ENCODE results near the gene ARSG.

DNA sequence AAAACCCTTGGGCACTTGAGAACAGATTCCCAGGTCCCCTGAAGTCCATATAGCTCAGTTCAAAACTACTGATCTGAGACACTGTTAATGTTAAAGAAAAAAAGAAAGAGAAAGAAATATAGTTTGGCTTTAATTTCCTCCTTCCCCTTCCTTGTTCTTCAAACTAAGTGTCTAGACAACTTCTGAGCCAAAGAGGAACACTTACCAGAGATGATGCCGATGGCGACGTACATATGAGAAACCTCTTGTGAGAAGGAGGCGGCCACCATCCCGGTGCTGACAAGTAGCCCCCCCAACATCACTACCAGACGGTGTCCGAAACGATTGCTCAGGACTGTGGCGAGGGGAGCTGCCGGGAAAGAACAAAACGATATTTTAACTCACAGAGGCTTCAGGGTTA, 17.6 kb upstream of the ARSG start:
- TF ChIP-seq PHF21A (CRISPR knock-in tag; IDR thresholded peaks at IDR 0.05) (no peak), MAFK (conservative IDR thresholded peaks at IDR 0.05 in 1 of 2, IDR thresholded peaks at IDR 0.05 in 1 of 2; ENCODE audit: low read length in 2 of 2) (no peak), SMC3 (IDR thresholded peaks at IDR 0.05; ENCODE audit: low read length) (no peak), PHF5A (CRISPR knock-in tag; IDR thresholded peaks at IDR 0.05; ENCODE audit: low read depth, unreplicated experiment) (no peak), ZBTB8A (CRISPR knock-in tag; IDR thresholded peaks at IDR 0.05; ENCODE audit: borderline replicate concordance, low read depth) (no peak), HNF4G (IDR thresholded peaks at IDR 0.05; ENCODE audit: borderline replicate concordance, low read depth, low read length) (no peak), HNF4G (CRISPR knock-in tag; IDR thresholded peaks at IDR 0.05; ENCODE audit: borderline replicate concordance, low read depth) (no peak), TGIF2 (CRISPR knock-in tag; IDR thresholded peaks at IDR 0.05) (no peak)
- TF ChIP-seq, protein P1, sequence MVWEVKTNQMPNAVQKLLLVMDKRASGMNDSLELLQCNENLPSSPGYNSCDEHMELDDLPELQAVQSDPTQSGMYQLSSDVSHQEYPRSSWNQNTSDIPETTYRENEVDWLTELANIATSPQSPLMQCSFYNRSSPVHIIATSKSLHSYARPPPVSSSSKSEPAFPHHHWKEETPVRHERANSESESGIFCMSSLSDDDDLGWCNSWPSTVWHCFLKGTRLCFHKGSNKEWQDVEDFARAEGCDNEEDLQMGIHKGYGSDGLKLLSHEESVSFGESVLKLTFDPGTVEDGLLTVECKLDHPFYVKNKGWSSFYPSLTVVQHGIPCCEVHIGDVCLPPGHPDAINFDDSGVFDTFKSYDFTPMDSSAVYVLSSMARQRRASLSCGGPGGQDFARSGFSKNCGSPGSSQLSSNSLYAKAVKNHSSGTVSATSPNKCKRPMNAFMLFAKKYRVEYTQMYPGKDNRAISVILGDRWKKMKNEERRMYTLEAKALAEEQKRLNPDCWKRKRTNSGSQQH (CRISPR knock-in tag; IDR thresholded peaks at IDR 0.05; ENCODE audit: low read depth), result no peak
- TF ChIP-seq, protein P2, sequence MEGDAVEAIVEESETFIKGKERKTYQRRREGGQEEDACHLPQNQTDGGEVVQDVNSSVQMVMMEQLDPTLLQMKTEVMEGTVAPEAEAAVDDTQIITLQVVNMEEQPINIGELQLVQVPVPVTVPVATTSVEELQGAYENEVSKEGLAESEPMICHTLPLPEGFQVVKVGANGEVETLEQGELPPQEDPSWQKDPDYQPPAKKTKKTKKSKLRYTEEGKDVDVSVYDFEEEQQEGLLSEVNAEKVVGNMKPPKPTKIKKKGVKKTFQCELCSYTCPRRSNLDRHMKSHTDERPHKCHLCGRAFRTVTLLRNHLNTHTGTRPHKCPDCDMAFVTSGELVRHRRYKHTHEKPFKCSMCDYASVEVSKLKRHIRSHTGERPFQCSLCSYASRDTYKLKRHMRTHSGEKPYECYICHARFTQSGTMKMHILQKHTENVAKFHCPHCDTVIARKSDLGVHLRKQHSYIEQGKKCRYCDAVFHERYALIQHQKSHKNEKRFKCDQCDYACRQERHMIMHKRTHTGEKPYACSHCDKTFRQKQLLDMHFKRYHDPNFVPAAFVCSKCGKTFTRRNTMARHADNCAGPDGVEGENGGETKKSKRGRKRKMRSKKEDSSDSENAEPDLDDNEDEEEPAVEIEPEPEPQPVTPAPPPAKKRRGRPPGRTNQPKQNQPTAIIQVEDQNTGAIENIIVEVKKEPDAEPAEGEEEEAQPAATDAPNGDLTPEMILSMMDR (CRISPR knock-in tag; IDR thresholded peaks at IDR 0.05), result no peak
- TF ChIP-seq, protein P3, sequence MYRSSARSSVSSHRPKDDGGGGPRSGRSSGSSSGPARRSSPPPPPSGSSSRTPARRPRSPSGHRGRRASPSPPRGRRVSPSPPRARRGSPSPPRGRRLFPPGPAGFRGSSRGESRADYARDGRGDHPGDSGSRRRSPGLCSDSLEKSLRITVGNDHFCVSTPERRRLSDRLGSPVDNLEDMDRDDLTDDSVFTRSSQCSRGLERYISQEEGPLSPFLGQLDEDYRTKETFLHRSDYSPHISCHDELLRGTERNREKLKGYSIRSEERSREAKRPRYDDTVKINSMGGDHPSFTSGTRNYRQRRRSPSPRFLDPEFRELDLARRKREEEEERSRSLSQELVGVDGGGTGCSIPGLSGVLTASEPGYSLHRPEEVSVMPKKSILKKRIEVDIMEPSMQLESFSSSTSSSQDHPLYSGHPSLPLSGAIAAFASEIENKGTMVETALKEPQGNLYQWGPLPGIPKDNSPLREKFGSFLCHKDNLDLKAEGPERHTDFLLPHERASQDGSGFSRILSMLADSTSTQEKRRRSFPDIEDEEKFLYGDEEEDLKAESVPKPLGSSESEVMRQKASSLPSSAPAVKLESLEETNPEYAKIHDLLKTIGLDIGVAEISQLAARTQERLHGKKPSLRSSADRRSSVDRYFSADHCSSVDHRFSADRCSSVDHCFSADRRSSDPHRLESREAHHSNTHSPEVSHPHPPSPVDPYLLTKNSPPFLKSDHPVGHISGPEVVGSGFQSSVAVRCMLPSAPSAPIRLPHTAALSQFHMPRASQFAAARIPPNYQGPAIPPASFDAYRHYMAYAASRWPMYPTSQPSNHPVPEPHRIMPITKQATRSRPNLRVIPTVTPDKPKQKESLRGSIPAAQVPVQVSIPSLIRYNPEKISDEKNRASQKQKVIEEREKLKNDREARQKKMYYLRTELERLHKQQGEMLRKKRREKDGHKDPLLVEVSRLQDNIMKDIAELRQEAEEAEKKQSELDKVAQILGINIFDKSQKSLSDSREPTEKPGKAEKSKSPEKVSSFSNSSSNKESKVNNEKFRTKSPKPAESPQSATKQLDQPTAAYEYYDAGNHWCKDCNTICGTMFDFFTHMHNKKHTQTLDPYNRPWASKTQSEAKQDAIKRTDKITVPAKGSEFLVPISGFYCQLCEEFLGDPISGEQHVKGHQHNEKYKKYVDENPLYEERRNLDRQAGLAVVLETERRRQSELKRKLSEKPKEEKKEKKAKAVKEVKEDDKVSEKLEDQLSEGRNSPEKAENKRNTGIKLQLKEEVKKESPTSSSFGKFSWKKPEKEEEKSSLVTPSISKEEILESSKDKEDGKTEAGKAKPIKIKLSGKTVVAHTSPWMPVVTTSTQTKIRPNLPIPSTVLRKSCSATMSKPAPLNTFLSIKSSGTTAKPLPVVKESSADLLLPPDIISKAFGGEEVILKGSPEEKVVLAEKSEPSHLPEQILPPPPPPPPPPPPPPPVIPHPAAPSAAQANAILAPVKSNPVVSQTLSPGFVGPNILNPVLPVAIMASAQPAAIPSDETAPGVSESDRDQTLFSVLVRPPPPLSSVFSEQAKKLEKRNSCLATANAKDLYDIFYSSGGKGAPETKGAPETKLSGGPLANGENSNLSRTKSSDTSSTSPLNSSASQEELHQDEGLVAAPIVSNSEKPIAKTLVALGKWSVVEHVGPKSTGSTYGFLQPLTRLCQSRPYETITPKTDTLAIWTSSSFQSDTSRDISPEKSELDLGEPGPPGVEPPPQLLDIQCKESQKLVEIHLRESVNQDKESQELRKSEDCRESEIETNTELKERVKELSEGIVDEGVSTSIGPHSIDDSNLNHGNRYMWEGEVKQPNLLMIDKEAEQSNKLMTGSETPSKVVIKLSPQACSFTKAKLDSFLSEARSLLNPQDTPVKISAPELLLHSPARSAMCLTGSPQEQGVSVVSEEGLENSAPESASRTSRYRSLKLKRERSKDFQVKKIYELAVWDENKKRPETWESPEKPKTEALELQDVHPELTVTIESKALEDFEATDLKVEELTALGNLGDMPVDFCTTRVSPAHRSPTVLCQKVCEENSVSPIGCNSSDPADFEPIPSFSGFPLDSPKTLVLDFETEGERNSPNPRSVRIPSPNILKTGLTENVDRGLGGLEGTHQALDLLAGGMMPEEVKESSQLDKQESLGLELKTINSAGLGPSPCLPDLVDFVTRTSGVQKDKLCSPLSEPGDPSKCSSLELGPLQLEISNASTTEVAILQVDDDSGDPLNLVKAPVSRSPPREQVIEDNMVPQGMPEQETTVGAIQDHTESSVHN (CRISPR knock-in tag; IDR thresholded peaks at IDR 0.05), result no peak
- TF ChIP-seq, protein P4, sequence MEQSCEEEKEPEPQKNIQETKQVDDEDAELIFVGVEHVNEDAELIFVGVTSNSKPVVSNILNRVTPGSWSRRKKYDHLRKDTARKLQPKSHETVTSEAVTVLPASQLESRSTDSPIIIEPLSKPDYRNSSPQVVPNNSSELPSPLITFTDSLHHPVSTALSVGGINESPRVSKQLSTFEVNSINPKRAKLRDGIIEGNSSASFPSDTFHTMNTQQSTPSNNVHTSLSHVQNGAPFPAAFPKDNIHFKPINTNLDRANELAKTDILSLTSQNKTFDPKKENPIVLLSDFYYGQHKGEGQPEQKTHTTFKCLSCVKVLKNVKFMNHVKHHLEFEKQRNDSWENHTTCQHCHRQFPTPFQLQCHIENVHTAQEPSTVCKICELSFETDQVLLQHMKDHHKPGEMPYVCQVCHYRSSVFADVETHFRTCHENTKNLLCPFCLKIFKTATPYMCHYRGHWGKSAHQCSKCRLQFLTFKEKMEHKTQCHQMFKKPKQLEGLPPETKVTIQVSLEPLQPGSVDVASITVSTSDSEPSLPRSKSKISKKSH (CRISPR knock-in tag; IDR thresholded peaks at IDR 0.05; ENCODE audit: borderline replicate concordance), result no peak
